ENCODE data around the gene B4GALT1.
A peak's percentile ranks its signal among the peaks of the same experiment; 100 is the strongest.

Gene B4GALT1

DNA sequence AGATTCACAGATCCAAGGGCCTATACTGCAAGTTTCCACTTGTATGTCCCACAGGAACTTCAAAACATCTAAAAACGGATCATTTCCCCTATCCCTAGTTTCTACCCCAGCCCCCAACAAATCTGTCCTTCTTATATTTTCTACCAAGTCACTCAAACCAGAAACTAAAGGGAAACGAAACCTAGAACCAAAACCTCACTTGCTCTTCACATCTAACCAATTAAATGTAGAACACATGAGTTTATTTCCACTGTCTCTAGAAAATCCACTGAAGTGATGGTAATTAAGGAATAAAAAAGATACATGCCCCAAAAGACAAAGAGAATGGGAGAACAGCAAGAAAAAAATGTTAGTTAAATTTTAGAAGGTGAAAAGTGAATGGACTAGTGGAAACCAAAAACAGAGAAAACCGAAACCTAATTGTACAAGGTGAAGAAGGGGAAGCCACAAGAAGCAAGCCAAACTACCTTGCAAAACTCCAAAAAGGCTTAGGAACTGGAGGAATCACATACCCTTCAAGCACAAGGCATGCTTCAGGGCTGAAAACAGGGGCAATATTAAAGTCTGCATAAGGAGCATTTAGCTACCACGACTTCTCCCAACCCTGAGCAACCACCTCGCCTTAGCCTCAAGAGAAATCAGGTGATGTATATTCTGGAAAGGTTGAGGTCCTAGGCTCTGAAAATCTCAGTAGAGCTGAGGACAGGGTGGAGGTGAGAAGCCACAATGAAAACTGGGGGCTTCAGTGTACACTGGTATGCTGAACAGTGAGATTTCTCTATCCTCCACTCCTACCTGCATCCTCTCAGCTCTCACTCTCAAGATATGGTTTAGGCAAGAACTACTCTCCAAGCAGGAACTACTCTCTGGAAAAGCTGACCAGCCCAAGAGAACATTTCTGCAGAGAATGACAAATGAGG lies 101.7 kb downstream of the B4GALT1 start:
- Histone ChIP-seq H3K27ac (peak overlapping the region in 6 of 11 experiments; percentile 10 to 65 (median 46); a peak in 10 of 22 replicates), H3K4me3 (0 out of 20 replicates have a peak overlapping the region, but pooled peaks of 1 of the 10 experiments have one; percentile 14), H4K20me1 (peaks cover 5 to 44% (median 25%) of the 10 kb centered on the region in 11 experiments; a peak in 17 of 22 replicates), H3K27me3 (no peaks in the 10 kb centered on the region), H3K36me3 (peaks cover 89 to 100% (median 97%) of the 10 kb centered on the region in 11 experiments), H3K4me2 (peak overlapping the region in 6 of 11 experiments; percentile 25 to 86 (median 76); a peak in 11 of 22 replicates), H3K4me1 (peaks cover 0 to 30% (median 16%) of the 10 kb centered on the region in 10 experiments; a peak in 11 of 20 replicates), H3K9me3 (replicated peaks in 1 of 11) (no peaks in the 10 kb centered on the region), H3K9ac (peak overlapping the region in 5 of 11 experiments; percentile 29 to 58 (median 36); a peak in 5 of 22 replicates)
- TF ChIP-seq Cebpa-rat (IDR thresholded peaks at IDR 0.05): no peak
